Fibroblast of skin of left quadriceps (primary cell): ENCODE results near the gene ADAT1.
A peak's percentile ranks its signal among the peaks of the same experiment; 100 is the strongest.

Source experiments
- DNase-seq, 2 experiments: peaks; one replicate each; pipeline ENCODE4 v3.0.0-alpha.2; 2013; ENCODE audit warnings: low read depth in 2 of 2

ADAT1 gene, protein sequence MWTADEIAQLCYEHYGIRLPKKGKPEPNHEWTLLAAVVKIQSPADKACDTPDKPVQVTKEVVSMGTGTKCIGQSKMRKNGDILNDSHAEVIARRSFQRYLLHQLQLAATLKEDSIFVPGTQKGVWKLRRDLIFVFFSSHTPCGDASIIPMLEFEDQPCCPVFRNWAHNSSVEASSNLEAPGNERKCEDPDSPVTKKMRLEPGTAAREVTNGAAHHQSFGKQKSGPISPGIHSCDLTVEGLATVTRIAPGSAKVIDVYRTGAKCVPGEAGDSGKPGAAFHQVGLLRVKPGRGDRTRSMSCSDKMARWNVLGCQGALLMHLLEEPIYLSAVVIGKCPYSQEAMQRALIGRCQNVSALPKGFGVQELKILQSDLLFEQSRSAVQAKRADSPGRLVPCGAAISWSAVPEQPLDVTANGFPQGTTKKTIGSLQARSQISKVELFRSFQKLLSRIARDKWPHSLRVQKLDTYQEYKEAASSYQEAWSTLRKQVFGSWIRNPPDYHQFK

GRCh38 chr16:75622761-75623605 lies at the start of gene ADAT1:
Gene ADAT1 (minus strand): TSS chr16:75623281. CDS start chr16:75620799, 2,482 bp downstream.
- peak; percentile 95 for DNase-seq

DNA sequence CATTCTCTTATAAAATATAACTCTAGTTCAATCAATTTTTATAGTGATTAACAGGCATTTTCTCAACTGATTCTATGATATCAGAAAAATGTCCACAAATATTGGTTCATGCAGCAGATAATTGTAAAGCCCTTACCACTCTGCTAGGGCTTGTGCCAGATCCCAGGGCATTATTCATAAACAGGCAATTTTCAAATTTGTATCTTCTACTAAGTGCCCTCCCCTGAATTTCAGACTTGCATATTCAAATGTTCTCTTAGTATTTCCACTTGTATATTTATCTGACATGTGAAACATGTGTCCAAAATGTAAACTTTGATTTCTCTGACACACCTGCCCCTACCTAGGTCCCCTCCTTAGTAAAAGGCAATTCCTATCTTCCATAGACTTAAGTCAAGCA lies 44.4 kb upstream of the ADAT1 start:
- no peak for DNase-seq

DNA sequence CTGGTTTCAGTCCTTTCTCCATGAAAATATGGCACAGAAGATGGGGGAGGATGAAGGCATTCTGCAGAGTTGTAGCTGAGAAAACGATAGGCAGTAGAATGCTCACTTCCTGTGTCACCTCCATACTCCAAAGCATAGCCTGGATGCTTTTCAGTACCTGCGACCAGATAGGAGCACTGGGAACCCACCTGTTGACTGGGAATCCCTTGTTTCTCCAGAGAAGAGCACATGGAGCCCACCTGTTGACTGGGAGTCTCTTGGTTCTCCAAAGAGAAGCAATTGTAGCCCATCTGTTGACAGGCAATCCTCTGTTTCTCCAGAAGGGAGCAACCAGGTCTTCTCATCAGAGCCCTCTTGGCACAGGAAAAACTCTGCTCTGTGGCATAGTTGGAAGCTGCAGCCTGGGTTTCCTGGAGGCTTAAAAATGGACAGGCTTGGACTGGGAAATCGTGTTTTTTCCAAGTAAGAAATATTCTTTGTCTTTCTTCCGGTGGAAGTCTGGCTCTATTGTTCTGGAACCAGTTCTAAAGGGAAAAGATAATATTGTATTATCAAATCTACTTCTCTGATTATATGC lies 37.7 kb upstream of the ADAT1 start:
- DNase-seq, result no peak

- DNase-seq, result no peak
Observed at GRCh38 chr16:75660321-75660720, 37.2 kb upstream of the ADAT1 start.

- DNase-seq, result no peak
Observed at GRCh38 chr16:75658175-75658574, 35.1 kb upstream of the ADAT1 start.

GRCh38 chr16:75653922-75654321 lies 30.8 kb upstream of the ADAT1 start:
- DNase-seq, result peak; percentile 62 to 63

GRCh38 chr16:75648265-75649076 lies 25.4 kb upstream of the ADAT1 start:
- peak; percentile 33 to 42 for DNase-seq

- peak; percentile 72 to 80 for DNase-seq
Observed at GRCh38 chr16:75647492-75648264, 24.6 kb upstream of the ADAT1 start, which contains the start of the genes KARS1 and TERF2IP. Gene KARS1 (minus strand): TSS chr16:75647665. CDS start chr16:75647639, 26 bp downstream. Gene TERF2IP (plus strand): TSS chr16:75647773. CDS start chr16:75647883, 110 bp downstream.

GRCh38 chr16:75647112-75647491 lies 24.0 kb upstream of the ADAT1 start:
- DNase-seq, result no peak

DNA sequence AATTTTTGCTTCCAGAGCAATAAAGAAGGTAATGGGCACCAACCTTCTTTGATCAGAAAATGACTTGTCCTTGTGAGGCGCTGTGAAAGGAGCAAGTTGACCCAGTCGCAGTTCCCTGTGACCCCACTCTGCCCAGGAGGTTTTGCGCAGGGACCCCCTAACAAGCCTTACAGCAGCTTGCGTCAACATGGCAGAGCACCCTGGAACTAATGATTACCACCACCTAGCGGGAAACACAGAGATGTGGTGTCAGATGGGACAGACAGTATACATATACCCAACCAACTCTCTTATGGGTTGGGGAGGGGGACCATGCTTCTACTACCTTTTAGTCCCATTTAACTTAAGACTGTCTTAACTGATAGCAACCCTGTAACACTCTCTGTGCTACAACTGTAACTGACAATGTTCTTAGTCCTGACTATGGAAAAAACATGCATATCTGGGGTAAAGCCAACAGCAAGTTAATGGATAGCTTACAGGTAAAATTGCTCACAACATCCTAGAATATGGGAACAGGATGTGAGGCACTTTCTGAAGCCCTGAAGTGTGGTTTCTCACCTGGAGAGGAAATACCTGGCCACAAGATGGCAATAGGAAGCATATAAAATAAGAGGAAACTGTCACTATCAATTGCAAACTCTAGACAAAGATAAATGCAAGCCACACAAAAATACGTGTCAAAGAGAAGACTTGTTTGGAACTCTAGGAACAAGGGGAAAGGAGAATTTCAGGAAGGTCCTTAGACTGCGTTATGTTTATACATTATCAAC lies 21.3 kb upstream of the ADAT1 start:
- DNase-seq, result no peak

- DNase-seq, result no peak
Observed at GRCh38 chr16:75640598-75640997, 17.5 kb upstream of the ADAT1 start.

DNA sequence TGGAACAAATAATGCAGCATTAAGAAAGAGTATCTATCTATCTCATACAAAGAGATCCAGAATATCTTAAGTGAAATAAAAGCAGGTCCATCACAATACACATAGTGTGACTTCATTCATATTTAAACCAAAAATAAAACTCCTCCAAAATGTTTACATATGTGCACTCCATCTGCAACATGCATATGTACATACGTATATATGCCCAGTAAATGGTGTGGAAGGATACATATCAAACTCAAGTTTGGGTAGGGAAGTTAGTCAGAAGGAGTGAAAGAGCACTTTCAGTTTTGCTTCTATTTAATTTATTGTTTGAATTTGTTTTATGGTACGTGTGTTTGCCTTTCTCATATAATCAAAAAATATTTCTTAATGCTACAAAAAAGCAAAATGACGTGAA lies 12.0 kb upstream of the ADAT1 start:
- no peak for DNase-seq

DNA sequence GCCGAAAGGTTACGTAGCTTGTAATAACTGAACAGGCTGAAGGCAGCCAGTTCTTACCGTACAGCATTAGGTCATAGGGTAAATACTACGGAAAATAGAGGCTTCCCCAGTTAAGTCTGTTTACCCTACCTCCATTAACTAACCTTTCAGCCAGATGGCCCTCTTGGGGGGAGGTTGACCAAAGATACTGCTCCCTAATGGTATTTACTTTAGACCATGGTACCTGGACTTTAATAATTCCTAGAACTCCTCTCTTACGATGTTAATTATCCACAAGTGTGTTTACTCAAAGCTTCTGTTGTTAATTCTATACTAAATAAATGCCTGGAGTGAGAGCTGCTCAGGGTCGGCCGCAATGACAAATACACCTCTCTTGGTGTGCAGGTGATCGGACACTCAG lies 9.8 kb upstream of the ADAT1 start:
- no peak for DNase-seq

DNA sequence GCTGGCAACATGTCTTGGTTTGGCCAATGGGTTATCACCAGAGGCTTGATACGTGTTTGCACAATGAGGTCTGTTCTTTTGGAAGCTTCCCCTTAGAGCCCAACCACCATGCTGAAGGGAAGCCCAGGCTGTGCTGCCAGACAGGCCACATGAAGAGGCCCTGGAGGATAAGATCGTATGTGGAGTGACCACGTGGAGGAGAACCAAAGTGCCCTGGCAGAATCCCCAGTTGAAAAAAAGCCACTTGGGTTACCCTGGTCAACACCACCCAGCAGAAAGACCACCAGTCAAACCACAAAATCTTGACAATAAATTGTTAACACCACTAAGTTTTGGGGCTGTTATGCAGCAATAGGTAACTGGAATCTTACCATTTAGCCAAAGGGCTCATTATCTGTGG lies 7.0 kb upstream of the ADAT1 start:
- no peak for DNase-seq

DNA sequence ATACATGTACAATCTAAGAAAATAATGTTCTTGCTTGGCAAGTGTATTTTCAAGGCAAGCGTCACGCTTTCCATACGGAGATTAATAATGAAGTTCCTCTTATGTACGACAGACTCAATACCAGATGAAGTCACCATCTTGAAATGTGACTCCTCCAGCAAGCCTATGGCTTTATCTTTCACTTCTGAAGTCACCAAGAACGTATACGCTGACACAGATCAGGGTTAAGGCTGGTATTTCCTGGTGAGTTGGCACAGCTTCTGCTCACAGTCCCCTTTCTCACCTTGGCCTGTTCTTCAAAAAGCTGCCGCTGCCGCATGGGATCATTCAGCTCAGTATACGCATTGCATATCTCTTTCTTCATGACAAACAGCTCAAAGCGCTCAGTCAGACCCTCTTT lies 6.1 kb upstream of the ADAT1 start:
- DNase-seq, result no peak

DNA sequence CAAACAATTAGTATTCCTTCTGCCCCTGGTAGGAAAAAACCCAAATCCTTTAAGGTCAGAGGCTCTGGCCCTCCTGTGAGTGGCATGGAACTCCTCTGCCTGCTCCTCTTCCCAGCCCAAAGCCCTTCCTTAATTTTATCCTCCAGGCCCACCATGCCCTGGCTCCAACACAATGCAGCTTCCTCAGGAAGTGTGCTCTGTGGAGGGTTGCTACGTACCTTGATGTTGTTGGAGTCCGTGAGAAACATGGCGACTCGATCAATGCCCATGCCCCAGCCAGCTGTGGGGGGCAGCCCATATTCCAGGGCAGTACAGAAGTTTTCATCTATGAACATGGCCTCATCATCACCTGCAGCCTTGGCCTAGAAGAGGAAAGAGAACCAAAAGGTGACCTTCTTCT lies 5.3 kb upstream of the ADAT1 start:
- no peak for DNase-seq

DNA sequence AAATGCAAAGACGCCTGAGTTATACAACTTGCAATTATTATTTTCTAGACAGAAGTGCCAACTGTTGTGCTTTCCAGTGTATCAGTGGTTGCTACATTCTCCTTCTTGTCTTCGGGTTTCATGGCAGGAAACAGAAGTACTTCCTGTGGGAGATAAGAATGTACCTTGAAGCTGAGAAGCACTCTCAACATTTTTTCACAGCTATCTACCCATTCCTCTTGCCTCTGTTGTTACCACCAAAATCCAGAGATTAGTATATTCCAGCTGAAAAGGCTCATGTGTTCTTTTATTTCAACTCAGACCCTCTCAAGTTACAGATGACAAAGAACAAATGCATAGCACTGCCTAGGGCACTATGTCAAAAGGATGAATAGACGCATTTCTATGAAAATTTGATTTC lies 4.8 kb upstream of the ADAT1 start:
- no peak for DNase-seq

GRCh38 chr16:75626806-75627205 lies 3.7 kb upstream of the ADAT1 start:
- no peak for DNase-seq

GRCh38 chr16:75624921-75625334 lies 1.8 kb upstream of the ADAT1 start:
- no peak for DNase-seq

DNA sequence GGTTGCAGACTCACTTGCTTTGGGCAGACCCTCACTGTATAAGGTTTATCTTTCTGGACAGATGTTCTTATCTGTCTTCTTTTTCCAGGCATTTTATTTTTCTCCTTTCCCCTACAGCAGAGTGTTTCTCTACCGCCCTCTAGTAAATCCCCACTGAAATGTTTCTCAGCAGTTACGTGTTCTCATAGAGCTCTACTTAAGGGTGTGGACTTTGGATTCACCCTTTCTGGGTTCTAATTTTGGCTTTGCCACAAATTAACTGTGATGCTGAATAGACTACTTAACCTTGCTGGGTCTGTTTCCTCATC lies 2.0 kb downstream of the ADAT1 start:
- no peak for DNase-seq
